AG08396 (cell line): ENCODE results near the gene TRNAU1AP.
"Not testable (repeated sequence)": the region's sequence is repeated elsewhere in the genome, so short reads cannot be mapped to it uniquely, and the experiment has no call there.

Experiments
- DNase-seq: peaks from one replicate; pipeline ENCODE4 v3.0.0; 2012; ENCODE audit warnings: low spot score, mixed read lengths

TRNAU1AP gene

DNA sequence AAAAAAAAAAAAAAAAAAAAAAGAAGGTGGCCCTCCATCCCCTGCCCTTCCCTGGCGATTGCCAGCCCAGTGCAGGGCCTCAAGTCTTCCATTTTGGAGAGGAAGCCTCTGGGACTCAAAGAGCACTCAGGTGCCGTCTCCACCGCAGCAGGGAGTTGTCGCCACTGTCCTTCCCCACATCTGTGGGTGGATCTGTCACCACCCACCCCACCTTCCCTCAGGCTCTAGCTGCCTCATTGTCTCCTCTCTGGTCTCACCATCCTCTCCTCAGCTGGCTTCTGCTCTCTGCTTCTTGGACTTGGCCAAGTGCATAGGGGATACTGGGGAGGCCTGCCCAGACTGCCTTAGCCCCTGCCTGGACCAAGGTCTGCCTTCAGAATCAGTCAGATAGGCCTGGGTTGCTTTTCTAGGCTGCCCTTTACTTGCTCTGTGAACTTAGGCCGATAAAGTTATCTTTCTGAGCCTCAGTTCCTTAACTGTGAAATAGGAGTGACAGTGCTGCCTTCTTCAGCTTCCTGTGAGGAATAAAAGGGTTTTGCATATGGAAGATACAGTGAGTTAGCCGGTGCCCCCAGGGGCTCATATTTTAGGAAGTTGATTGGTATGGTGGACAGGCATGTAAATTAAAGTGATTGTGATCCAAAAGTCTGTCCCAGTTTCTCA, 31.3 kb upstream of the TRNAU1AP start:
- no peak for DNase-seq

DNA sequence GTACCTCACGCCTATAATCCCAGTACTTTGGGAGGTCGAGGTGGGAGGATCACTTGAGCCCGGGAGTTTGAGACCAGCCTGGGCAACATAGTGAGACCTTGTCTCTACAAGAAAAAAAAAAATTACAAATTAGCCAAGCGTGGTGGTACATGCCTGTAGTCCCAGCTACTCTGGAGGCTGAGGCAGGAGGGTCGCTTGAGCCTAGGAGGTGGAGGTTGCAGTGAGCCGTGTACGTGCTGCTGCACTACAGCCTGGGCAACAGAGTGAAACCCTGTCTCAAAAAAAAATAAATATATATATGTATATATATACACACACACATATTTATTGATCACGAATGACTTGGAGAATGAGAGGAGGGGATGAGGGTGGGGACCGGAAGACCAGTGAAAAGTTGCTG, 30.3 kb upstream of the TRNAU1AP start:
- not testable (repeated sequence) for DNase-seq

- DNase-seq, result not testable (repeated sequence)
Measured at GRCh38 chr1:28525002-28525642, 27.8 kb upstream of the TRNAU1AP start.

DNA sequence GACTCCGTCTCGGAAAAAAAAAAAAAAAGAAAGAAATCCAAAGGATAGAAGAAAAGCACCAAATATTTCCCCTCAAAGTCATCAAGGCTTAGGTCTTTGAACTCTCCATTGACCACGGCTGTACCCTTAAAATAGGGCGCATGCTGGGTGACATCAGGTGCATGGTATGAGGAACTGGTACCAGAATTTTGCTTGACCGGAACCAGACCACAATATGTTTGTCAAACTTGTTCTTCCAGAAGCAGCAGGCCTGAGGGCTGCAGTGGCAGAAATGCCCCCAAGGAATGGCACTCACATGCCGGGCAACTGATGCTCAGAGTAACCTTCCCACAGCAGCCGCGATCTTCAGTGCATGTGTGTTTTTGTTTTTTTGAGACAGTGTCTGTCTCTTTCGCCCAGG, 26.0 kb upstream of the TRNAU1AP start:
- DNase-seq, result no peak

GRCh38 chr1:28530456-28530855, 22.4 kb upstream of the TRNAU1AP start:
- no peak for DNase-seq

DNA sequence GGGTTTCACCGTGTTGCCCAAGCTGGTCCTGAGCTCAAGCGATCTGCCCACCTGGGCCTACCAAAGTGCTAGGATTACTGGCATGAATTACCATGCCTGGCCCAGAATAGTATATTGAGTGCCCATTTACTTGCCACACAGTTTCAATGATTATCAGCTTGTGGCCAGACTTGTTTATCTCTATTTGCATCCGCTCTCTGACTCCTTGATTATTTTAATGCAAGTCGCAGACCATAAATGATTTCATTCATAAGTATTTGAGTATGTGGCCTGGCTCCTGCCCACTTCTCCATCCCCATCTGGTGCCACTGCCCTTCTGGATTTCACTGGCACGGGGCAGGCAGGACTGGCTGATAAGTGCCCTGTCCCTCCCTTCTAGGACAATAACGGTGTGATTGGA, 18.2 kb upstream of the TRNAU1AP start:
- DNase-seq, result no peak

DNA sequence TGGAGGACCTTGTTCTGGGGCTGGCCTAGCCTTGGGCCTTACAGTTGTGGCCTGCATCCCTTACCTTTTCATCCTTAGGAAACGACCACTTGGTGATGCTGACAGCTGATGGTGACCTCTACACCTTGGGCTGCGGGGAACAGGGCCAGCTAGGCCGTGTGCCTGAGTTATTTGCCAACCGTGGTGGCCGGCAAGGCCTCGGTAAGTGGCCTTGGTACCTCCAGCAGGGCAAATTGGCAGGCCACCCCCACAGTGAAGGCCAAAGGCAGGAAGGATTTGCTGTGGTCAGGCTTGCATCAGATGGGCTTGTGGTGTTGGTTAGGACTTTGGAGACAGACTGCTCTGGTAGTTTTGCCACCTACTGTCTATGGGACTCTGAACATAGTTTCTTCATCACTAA, 17.7 kb upstream of the TRNAU1AP start:
- no peak for DNase-seq

DNA sequence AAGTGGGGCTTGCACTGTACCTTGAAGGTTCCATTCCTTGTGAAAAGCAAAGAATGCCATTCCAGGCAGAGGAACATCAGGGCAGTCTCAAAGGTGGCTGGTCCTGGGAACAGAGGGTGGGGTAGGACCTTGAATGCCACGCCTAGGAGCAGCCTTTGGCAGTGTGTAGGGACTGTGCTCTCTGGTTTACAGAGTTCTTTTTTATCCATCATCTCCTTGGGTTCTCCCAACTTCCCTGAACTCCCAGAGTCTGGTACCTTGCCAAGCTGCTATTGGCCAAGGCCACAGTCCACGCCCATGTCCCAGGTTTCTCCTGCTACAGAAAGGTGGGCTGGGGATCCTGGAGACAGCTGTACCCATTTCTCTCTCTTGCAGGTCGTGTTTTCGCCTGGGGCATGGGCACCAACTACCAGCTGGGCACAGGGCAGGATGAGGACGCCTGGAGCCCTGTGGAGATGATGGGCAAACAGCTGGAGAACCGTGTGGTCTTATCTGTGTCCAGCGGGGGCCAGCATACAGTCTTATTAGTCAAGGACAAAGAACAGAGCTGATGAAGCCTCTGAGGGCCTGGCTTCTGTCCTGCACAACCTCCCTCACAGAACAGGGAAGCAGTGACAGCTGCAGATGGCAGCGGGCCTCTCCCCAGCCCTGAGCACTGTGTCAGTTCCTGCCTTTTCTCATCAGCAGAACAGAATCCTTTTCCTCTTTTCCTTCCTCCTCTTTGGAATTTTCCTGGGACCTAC, 15.3 kb upstream of the TRNAU1AP start:
- DNase-seq, result no peak

DNA sequence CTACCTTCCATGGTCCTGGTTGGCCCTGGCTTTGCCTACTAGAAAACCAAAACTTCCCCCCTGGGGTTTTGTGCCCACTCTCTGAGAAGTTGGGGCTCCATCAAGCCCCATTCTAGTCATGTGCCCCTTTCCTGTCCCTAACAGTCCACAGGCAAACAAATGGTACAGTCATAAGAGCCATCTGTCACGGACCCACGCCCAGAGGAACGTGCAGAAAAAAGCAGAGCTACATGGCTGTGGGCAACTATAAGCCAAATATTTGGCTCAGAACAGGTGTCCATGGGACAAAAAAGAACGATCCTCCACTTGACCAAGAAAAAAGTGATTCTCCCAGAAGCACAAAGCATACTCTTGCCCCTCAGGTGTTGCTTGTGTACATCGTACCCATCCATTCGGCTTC, 14.6 kb upstream of the TRNAU1AP start:
- DNase-seq, result no peak

- DNase-seq, result no peak
Measured at GRCh38 chr1:28540651-28541050, 12.2 kb upstream of the TRNAU1AP start.

GRCh38 chr1:28541414-28542015, 11.4 kb upstream of the TRNAU1AP start:
- not testable (repeated sequence) for DNase-seq

GRCh38 chr1:28545246-28545628, 7.6 kb upstream of the TRNAU1AP start:
- no peak for DNase-seq

DNA sequence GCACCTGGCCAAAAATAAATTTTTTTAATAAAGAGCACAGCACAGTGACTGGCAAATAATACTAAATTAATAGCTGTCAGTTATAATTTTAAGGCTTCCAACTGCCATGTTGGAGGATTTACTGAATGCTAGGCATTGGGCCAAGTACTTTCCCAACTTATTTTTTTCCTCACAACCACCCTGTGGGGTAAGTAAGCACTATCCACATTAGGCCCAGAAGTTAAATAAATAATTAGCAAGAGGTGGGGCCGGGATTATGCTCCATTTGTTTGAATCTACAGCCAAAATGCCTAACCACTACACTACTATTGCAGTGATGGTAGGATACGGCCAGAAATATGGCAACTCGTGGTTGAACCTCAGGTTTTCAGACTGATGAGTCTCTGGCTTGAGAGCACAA, 4.6 kb upstream of the TRNAU1AP start:
- DNase-seq, result no peak

- DNase-seq, result no peak
Measured at GRCh38 chr1:28551381-28551780, 1.5 kb upstream of the TRNAU1AP start.

DNA sequence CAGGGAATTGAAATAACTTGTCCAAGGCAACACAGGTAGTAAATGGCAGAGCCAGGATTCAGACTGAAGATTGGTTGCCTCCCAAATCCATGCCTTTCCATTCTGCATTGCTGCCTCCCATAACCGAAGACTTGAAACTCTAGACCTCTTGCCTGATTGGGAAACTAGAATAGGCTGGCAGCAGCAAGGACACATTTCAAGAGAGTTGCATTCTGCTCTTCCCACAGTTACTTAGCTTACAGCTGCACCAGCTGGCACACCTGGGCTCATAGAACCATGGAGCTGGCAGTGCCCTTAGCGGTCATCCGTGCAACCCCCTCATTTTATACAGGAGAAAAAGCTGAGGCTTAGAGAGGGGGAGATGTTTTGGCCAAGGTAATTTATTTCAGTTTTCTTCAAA, 8.0 kb downstream of the TRNAU1AP start:
- DNase-seq, result no peak

DNA sequence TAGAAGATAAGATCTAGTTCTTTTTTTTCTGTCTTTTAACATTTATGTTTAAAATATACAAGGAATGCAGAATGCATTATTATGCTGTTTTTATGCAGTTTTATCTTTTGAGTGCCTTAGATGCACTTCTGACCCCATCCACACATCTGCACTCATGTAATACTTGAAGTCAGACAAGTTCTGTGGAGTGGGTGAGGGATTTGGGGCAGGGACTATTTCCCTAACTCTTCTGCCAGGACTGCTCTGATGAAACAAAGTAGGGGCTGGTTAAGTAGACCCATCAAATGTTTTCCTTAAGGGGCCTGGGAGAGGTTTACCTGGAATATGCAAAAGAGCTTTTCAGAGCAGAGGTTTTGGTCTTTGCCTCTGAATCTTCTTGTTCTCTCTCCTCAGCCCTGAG, 11.4 kb downstream of the TRNAU1AP start:
- no peak for DNase-seq

DNA sequence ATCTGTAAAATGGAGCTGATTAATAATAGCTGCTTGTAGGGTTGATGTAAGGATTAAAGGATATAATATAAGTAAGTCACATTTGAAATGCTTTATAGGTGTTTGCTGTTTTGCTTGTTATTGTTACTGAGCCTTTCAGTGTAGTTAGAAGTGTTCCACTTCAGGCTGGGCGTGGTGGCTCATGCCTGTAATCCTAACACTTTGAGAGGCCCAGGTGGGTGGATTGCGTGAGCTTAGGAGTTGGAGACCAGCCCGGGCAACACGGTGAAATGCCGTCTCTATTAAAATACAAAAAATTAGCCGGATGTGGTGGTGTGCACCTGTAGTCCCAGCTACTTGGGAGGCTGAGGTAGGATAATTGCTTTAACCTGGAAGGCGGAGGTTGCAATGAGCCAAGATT, 12.2 kb downstream of the TRNAU1AP start:
- no peak for DNase-seq

- no peak for DNase-seq
Measured at GRCh38 chr1:28565726-28566125, 12.8 kb downstream of the TRNAU1AP start.

- no peak for DNase-seq
Measured at GRCh38 chr1:28566931-28567330, 14.0 kb downstream of the TRNAU1AP start.

DNA sequence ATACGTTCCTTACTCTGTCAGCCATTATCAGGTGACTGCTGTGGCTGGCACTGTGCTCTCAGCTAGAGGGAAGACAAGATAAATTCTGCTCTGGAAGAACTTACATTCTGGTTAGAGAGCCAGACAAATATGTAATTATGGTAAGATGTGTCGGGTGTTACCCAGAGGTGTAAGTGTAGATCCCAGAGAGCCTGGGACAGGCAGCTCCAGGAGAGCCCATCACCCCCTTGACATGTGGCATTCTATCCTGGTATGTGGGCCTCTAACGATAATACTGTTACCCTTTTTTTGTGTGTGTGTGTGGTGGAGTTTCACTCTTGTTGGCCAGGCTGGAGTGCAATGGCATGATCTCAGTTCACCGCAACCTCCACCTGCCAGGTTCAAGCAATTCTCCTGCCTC, 19.0 kb downstream of the TRNAU1AP start:
- DNase-seq, result no peak

- DNase-seq, result not testable (repeated sequence)
Measured at GRCh38 chr1:28572891-28573290, 20.0 kb downstream of the TRNAU1AP start.

DNA sequence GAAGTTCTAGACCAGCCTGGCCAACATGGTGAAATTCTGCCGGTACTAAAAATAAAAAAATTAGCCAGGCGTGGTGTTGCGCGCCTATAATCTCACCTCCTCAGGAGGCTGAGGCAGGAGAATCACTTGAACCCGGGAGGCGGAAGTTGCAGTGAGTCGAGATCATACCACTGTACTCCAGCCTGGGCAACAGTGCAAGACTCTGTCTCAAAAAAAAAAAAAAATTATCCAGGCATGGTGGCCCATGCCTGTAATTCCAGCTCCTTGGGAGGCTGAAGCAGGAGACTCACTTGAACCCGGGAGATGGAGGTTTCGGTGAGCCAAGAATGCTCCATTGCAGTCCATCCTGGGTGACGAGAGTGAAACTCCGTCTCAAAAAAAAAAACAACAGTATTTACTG, 20.7 kb downstream of the TRNAU1AP start:
- DNase-seq, result no peak
